HEK293 (cell line): Measurements from ENCODE around the gene LNX1.

Experiments
- CTCF ChIA-PET: fragments of 350-600 bp; formaldehyde crosslinking; extraction: SDS; loops from one replicate; lab custom pipeline; 2021; ENCODE audit warnings: antibody characterized with exemption; lab: Yijun Ruan, JAX
- POLR2A ChIA-PET: fragments of 300-600 bp; formaldehyde crosslinking; extraction: SDS; loops from one replicate; lab custom pipeline; 2020; ENCODE audit warnings: antibody characterized with exemption, inconsistent platforms; lab: Yijun Ruan, JAX
- H3K27ac ChIP-seq: fragments of 200-500 bp; sonication (Bioruptor generic); 2 replicates; pipeline ENCODE4 v1.5.1; 2014; ENCODE audit warnings: low read depth, low read length, control low read depth, inconsistent platforms; ENCODE audit errors: extremely low read depth
- H3K36me3 ChIP-seq, 2 experiments: fragments of 200-500 bp in 1 of 2; sonication (Bioruptor generic) in 1 of 2; 1 replicate in 1 of 2; 2 replicates in 1 of 2; pipeline ENCODE4 v1.5.1; 2014 to 2017; ENCODE audit warnings: inconsistent platforms in 2 of 2, low read length in 2 of 2; ENCODE audit not compliant: control insufficient read depth in 2 of 2, insufficient read depth in 1 of 2
- H3K4me1 ChIP-seq: fragments of 200-500 bp; sonication (Bioruptor generic); 2 replicates; pipeline ENCODE4 v1.5.1; 2014; ENCODE audit warnings: mild to moderate bottlenecking, low read length, inconsistent platforms; ENCODE audit not compliant: control insufficient read depth, insufficient read depth
- H3K4me3 ChIP-seq: 2 replicates; pipeline ENCODE4 v1.5.1; 2011; ENCODE audit warnings: low read depth, mild to moderate bottlenecking, control low read depth, low read length, moderate library complexity
- H3K9me3 ChIP-seq: fragments of 200-500 bp; sonication (Bioruptor generic); 2 replicates; pipeline ENCODE4 v1.5.1; 2014; ENCODE audit warnings: low read depth, low read length, inconsistent platforms; ENCODE audit not compliant: control insufficient read depth, insufficient read depth
- BCL11B ChIP-seq: fragments of 450-650 bp; formaldehyde crosslinking; IDR thresholded peaks from 2 replicates; pipeline ENCODE4 v1.5.1; 2016; ENCODE audit warnings: low read depth, missing biosample characterization, missing genetic modification characterization
- GLI4 ChIP-seq: fragments of 450-650 bp; formaldehyde crosslinking; IDR thresholded peaks from 2 replicates; pipeline ENCODE4 v1.5.1; 2016; ENCODE audit warnings: missing biosample characterization, missing genetic modification characterization
- KLF9 ChIP-seq: fragments of 450-650 bp; formaldehyde crosslinking; IDR thresholded peaks from 2 replicates; pipeline ENCODE4 v1.5.1; 2016; ENCODE audit warnings: missing biosample characterization, missing genetic modification characterization, low read depth
- OSR2 ChIP-seq: fragments of 450-650 bp; formaldehyde crosslinking; IDR thresholded peaks from 2 replicates; pipeline ENCODE4 v1.5.1; 2016; ENCODE audit warnings: missing biosample characterization, missing genetic modification characterization
- SCRT1 ChIP-seq: fragments of 450-650 bp; formaldehyde crosslinking; IDR thresholded peaks from 2 replicates; pipeline ENCODE4 v1.5.1; 2016; ENCODE audit warnings: missing biosample characterization, missing genetic modification characterization, borderline replicate concordance
- ZFP41 ChIP-seq: fragments of 450-650 bp; formaldehyde crosslinking; IDR thresholded peaks from 2 replicates; pipeline ENCODE4 v1.5.1; 2016; ENCODE audit warnings: missing biosample characterization, missing genetic modification characterization, borderline replicate concordance
- ZNF10 ChIP-seq: fragments of 450-650 bp; formaldehyde crosslinking; IDR thresholded peaks from 2 replicates; pipeline ENCODE4 v1.5.1; 2017; ENCODE audit warnings: missing biosample characterization, missing genetic modification characterization
- ZNF132 ChIP-seq: fragments of 450-650 bp; formaldehyde crosslinking; IDR thresholded peaks from 2 replicates; pipeline ENCODE4 v1.5.1; 2017; ENCODE audit warnings: missing biosample characterization, missing genetic modification characterization, borderline replicate concordance
- ZNF174 ChIP-seq: fragments of 450-650 bp; formaldehyde crosslinking; IDR thresholded peaks from 2 replicates; pipeline ENCODE4 v1.5.0; 2017; ENCODE audit warnings: missing biosample characterization, mild to moderate bottlenecking, missing genetic modification characterization
- ZNF19 ChIP-seq: fragments of 450-650 bp; formaldehyde crosslinking; IDR thresholded peaks from 2 replicates; pipeline ENCODE4; 2016; ENCODE audit warnings: missing biosample characterization, missing genetic modification characterization, low read depth
- ZNF521 ChIP-seq: fragments of 450-650 bp; formaldehyde crosslinking; IDR thresholded peaks from 2 replicates; pipeline ENCODE4 v1.5.1; 2017; ENCODE audit warnings: missing biosample characterization, mild to moderate bottlenecking, missing genetic modification characterization
- ZNF560 ChIP-seq: fragments of 450-650 bp; formaldehyde crosslinking; IDR thresholded peaks from 2 replicates; pipeline ENCODE4 v1.5.1; 2017; ENCODE audit warnings: missing biosample characterization, missing genetic modification characterization, borderline replicate concordance
- ZNF624 ChIP-seq: fragments of 450-650 bp; formaldehyde crosslinking; IDR thresholded peaks from 2 replicates; pipeline ENCODE4 v1.5.1; 2017; ENCODE audit warnings: missing biosample characterization, missing genetic modification characterization
- ZNF830 ChIP-seq: fragments of 450-650 bp; IDR thresholded peaks from 2 replicates; pipeline ENCODE4 v1.5.0; 2018; ENCODE audit warnings: missing biosample characterization, missing genetic modification characterization, low read depth, mild to moderate bottlenecking, moderate library complexity
- ZNF843 ChIP-seq: fragments of 450-650 bp; formaldehyde crosslinking; IDR thresholded peaks from 2 replicates; pipeline ENCODE4 v1.5.1; 2016; ENCODE audit warnings: missing biosample characterization, missing genetic modification characterization
- ZXDB ChIP-seq: fragments of 450-650 bp; formaldehyde crosslinking; IDR thresholded peaks from 2 replicates; pipeline ENCODE4 v1.5.1; 2016; ENCODE audit warnings: missing biosample characterization, missing genetic modification characterization
- TF ChIP-seq, protein P1 (sequence below): fragments of 450-650 bp; formaldehyde crosslinking; IDR thresholded peaks from 2 replicates; pipeline ENCODE4 v1.5.1; 2016; ENCODE audit warnings: missing biosample characterization, missing genetic modification characterization, low read depth
- TF ChIP-seq, protein P2 (sequence below): fragments of 450-650 bp; formaldehyde crosslinking; IDR thresholded peaks from 2 replicates; pipeline ENCODE4 v1.5.1; 2016; ENCODE audit warnings: missing biosample characterization, missing genetic modification characterization
- TF ChIP-seq, protein P3 (sequence below): fragments of 450-650 bp; formaldehyde crosslinking; IDR thresholded peaks from 2 replicates; pipeline ENCODE4 v1.5.1; 2016; ENCODE audit warnings: missing biosample characterization, missing genetic modification characterization, borderline replicate concordance

LNX1 gene

DNA sequence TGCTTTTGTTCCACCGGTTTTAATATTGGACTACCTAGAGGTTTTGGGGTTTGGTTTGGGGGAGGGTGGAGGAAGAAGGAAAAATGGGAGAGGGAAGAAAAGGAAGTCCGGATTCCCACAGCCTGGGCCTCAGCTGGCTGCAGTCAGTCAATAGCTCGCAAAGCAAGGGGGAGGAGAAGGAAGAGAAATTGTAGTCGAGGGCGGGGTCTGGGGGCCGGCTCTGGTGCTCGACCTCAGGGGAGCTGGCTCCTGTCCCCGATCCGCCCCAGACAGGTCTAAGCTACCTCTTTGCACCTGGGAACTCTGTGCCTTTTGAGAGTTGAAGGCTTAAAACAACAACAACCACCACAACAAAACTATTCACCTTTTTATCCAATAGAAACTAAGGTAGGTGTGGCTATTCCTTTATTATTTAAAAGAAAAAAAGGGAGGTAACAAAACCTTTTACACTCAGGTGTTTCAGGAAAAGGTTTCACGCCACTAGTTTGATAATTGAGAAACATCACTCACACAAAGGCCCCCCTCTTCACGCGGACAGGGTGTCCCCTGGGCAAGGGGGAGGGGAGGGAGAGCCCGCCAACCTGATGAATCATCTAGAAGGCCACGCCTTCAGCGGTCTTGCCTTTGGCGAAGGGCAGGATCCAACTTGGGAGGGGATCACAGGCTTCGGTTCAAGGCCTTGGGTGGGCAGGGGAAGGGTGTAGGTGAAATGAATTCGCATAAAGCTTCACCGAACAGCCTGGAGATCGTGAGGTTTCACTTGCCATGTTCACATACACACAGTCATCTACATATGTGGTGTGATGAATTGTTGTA lies 1.6 kb upstream of the LNX1 start:
- Histone ChIP-seq H3K9me3 (no peaks in the 10 kb centered on the region), H3K27ac (peak overlapping the region; percentile 38), H3K4me1 (no peaks in the 10 kb centered on the region), H3K4me3 (peak overlapping the region; percentile 9), H3K36me3 (no peaks in the 10 kb centered on the region)
- TF ChIP-seq ZXDB (tag by site-specific recombination) (no peak), SCRT1 (tag by site-specific recombination) (no peak), ZNF560 (tag by site-specific recombination) (no peak), ZNF10 (tag by site-specific recombination) (no peak), ZNF132 (tag by site-specific recombination) (no peak), KLF9 (tag by site-specific recombination) (no peak), ZFP41 (tag by site-specific recombination) (no peak), GLI4 (no peak), ZNF174 (no peak), ZNF521 (no peak), ZNF843 (tag by site-specific recombination) (no peak), ZNF624 (no peak), ZNF19 (tag by site-specific recombination) (no peak), OSR2 (tag by site-specific recombination) (no peak), BCL11B (tag by site-specific recombination) (no peak), ZNF830 (tag by site-specific recombination) (no peak)
- TF ChIP-seq, protein P1, sequence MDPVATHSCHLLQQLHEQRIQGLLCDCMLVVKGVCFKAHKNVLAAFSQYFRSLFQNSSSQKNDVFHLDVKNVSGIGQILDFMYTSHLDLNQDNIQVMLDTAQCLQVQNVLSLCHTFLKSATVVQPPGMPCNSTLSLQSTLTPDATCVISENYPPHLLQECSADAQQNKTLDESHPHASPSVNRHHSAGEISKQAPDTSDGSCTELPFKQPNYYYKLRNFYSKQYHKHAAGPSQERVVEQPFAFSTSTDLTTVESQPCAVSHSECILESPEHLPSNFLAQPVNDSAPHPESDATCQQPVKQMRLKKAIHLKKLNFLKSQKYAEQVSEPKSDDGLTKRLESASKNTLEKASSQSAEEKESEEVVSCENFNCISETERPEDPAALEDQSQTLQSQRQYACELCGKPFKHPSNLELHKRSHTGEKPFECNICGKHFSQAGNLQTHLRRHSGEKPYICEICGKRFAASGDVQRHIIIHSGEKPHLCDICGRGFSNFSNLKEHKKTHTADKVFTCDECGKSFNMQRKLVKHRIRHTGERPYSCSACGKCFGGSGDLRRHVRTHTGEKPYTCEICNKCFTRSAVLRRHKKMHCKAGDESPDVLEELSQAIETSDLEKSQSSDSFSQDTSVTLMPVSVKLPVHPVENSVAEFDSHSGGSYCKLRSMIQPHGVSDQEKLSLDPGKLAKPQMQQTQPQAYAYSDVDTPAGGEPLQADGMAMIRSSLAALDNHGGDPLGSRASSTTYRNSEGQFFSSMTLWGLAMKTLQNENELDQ (tag by site-specific recombination), result no peak
- TF ChIP-seq, protein P2, sequence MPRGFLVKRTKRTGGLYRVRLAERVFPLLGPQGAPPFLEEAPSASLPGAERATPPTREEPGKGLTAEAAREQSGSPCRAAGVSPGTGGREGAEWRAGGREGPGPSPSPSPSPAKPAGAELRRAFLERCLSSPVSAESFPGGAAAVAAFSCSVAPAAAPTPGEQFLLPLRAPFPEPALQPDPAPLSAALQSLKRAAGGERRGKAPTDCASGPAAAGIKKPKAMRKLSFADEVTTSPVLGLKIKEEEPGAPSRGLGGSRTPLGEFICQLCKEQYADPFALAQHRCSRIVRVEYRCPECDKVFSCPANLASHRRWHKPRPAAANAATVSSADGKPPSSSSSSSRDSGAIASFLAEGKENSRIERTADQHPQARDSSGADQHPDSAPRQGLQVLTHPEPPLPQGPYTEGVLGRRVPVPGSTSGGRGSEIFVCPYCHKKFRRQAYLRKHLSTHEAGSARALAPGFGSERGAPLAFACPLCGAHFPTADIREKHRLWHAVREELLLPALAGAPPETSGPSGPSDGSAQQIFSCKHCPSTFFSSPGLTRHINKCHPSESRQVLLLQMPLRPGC (tag by site-specific recombination), result no peak
- TF ChIP-seq, protein P3, sequence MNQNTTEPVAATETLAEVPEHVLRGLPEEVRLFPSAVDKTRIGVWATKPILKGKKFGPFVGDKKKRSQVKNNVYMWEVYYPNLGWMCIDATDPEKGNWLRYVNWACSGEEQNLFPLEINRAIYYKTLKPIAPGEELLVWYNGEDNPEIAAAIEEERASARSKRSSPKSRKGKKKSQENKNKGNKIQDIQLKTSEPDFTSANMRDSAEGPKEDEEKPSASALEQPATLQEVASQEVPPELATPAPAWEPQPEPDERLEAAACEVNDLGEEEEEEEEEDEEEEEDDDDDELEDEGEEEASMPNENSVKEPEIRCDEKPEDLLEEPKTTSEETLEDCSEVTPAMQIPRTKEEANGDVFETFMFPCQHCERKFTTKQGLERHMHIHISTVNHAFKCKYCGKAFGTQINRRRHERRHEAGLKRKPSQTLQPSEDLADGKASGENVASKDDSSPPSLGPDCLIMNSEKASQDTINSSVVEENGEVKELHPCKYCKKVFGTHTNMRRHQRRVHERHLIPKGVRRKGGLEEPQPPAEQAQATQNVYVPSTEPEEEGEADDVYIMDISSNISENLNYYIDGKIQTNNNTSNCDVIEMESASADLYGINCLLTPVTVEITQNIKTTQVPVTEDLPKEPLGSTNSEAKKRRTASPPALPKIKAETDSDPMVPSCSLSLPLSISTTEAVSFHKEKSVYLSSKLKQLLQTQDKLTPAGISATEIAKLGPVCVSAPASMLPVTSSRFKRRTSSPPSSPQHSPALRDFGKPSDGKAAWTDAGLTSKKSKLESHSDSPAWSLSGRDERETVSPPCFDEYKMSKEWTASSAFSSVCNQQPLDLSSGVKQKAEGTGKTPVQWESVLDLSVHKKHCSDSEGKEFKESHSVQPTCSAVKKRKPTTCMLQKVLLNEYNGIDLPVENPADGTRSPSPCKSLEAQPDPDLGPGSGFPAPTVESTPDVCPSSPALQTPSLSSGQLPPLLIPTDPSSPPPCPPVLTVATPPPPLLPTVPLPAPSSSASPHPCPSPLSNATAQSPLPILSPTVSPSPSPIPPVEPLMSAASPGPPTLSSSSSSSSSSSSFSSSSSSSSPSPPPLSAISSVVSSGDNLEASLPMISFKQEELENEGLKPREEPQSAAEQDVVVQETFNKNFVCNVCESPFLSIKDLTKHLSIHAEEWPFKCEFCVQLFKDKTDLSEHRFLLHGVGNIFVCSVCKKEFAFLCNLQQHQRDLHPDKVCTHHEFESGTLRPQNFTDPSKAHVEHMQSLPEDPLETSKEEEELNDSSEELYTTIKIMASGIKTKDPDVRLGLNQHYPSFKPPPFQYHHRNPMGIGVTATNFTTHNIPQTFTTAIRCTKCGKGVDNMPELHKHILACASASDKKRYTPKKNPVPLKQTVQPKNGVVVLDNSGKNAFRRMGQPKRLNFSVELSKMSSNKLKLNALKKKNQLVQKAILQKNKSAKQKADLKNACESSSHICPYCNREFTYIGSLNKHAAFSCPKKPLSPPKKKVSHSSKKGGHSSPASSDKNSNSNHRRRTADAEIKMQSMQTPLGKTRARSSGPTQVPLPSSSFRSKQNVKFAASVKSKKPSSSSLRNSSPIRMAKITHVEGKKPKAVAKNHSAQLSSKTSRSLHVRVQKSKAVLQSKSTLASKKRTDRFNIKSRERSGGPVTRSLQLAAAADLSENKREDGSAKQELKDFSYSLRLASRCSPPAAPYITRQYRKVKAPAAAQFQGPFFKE (tag by site-specific recombination), result no peak
- POLR2A ChIA-PET, result no interaction called here
- CTCF ChIA-PET, result no interaction called here
